ENCODE data around the gene DDRGK1. TPM values are rescaled to one million over a fixed set of nuclear protein-coding genes. Genes with fewer than 3 reads are reported as not detected.
"Not testable (repeated sequence)": the region's sequence is repeated elsewhere in the genome, so short reads cannot be mapped to it uniquely, and the experiment has no call there.

Gene DDRGK1
- polyA plus RNA-seq, 1 donor from 2014 or later = 67.6 TPM

DNA sequence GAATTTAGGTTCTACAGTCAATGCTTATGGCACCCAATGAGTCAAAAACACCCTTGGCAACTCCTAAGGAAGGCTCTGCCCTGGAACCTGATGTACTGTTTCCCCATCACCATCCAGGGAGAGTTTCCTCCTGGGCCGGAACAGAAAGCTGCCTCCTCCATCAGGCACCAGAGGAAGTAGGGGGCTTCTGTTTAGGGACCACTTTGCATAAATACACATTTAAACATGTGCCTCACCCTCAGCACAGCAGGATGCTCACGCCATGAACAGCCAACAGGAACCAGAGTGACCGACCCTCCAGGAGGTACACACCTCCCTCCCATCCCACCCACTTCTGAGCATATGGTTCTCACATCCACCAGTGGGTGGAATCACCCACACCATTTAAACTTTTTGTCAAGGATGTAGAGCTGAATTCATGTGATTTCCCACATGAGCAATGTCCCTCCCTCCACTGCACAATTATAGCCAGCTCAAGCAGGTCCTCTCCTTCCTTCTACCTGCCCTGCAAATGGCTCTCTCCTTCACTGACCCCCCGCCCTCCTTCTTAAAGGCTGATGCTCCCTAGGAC lies 14.8 kb downstream of the DDRGK1 start:
- TF ChIP-seq, protein P1, sequence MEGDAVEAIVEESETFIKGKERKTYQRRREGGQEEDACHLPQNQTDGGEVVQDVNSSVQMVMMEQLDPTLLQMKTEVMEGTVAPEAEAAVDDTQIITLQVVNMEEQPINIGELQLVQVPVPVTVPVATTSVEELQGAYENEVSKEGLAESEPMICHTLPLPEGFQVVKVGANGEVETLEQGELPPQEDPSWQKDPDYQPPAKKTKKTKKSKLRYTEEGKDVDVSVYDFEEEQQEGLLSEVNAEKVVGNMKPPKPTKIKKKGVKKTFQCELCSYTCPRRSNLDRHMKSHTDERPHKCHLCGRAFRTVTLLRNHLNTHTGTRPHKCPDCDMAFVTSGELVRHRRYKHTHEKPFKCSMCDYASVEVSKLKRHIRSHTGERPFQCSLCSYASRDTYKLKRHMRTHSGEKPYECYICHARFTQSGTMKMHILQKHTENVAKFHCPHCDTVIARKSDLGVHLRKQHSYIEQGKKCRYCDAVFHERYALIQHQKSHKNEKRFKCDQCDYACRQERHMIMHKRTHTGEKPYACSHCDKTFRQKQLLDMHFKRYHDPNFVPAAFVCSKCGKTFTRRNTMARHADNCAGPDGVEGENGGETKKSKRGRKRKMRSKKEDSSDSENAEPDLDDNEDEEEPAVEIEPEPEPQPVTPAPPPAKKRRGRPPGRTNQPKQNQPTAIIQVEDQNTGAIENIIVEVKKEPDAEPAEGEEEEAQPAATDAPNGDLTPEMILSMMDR (IDR thresholded peaks at IDR 0.05; ENCODE audit: poor library complexity, severe bottlenecking) = no peak
- TF ChIP-seq EP300 (conservative IDR thresholded peaks at IDR 0.05; ENCODE audit: poor library complexity, severe bottlenecking) (no peak), MXI1 (conservative IDR thresholded peaks at IDR 0.05; ENCODE audit: poor library complexity, severe bottlenecking) (no peak), RAD21 (conservative IDR thresholded peaks at IDR 0.05) (no peak), POLR2AphosphoS5 (IDR thresholded peaks at IDR 0.05) (no peak), TAF1 (IDR thresholded peaks at IDR 0.05; ENCODE audit: low read depth) (no peak), EZH2 (IDR thresholded peaks at IDR 0.05; ENCODE audit: borderline replicate concordance, insufficient read depth, low read length, poor library complexity, severe bottlenecking) (no peak), SMC3 (conservative IDR thresholded peaks at IDR 0.05; ENCODE audit: poor library complexity) (no peak)
- TF ChIP-seq, protein P2, sequence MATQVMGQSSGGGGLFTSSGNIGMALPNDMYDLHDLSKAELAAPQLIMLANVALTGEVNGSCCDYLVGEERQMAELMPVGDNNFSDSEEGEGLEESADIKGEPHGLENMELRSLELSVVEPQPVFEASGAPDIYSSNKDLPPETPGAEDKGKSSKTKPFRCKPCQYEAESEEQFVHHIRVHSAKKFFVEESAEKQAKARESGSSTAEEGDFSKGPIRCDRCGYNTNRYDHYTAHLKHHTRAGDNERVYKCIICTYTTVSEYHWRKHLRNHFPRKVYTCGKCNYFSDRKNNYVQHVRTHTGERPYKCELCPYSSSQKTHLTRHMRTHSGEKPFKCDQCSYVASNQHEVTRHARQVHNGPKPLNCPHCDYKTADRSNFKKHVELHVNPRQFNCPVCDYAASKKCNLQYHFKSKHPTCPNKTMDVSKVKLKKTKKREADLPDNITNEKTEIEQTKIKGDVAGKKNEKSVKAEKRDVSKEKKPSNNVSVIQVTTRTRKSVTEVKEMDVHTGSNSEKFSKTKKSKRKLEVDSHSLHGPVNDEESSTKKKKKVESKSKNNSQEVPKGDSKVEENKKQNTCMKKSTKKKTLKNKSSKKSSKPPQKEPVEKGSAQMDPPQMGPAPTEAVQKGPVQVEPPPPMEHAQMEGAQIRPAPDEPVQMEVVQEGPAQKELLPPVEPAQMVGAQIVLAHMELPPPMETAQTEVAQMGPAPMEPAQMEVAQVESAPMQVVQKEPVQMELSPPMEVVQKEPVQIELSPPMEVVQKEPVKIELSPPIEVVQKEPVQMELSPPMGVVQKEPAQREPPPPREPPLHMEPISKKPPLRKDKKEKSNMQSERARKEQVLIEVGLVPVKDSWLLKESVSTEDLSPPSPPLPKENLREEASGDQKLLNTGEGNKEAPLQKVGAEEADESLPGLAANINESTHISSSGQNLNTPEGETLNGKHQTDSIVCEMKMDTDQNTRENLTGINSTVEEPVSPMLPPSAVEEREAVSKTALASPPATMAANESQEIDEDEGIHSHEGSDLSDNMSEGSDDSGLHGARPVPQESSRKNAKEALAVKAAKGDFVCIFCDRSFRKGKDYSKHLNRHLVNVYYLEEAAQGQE (IDR thresholded peaks at IDR 0.05; ENCODE audit: borderline replicate concordance) = no peak
- no peaks in the 10 kb centered on the region for H3F3A ChIP-seq (ENCODE audit: insufficient read depth, low read length, poor library complexity, severe bottlenecking)
- H3K9ac ChIP-seq (ENCODE audit: low read length) = no peak overlapping the region
- H2AFZ ChIP-seq (ENCODE audit: low read depth, low read length) = no peak overlapping the region
- no peaks in the 10 kb centered on the region for H3K79me2 ChIP-seq (replicated peaks; ENCODE audit: insufficient read depth, low read length)
- H3K27me3 ChIP-seq (ENCODE audit: insufficient read depth, low read depth, low read length) = no peaks in the 10 kb centered on the region
- H4K20me1 ChIP-seq (ENCODE audit: insufficient read depth) = no peaks in the 10 kb centered on the region
- no peaks in the 10 kb centered on the region for H3K9me3 ChIP-seq (ENCODE audit: low read length)
- H3K27ac ChIP-seq (ENCODE audit: low read length) = no peak overlapping the region
- H3K4me2 ChIP-seq (ENCODE audit: low read length) = no peak overlapping the region
- no peaks in the 10 kb centered on the region for H3K9me2 ChIP-seq (ENCODE audit: insufficient read depth, low read length)
- no peak overlapping the region for H3K4me3 ChIP-seq (ENCODE audit: low read length)
- no peaks in the 10 kb centered on the region for H3K36me3 ChIP-seq (ENCODE audit: insufficient read depth, low read length)

DNA sequence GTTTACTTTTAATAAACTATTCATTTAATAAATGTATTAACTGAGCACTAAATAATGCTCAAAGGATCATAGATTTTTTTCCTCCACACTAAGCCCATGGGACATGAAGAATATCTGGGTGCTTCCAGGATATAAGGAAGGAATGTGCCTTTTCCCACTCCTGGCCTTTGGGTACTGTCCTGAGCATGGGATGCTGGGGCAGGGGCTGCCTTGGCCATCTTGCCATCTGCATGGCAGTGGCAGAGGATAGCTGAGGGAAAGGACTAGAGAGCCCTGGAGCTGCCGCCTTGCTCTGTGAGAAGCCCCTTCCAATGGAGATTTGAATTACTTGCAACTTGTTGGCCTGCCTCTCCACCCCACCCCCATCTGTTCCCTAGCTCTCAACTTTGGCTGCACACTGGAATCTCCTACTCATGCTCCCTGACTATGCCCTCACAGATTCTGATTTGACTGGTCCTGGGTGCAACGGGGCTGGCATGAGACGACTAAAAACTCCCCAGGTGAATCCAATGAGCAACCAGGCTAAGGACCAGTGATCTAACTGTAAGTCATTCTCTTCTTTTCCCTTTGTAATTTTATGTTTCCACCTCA lies 15.6 kb downstream of the DDRGK1 start:
- no peak overlapping the region for H2AFZ ChIP-seq (ENCODE audit: low read depth, low read length)
- H3K27me3 ChIP-seq (ENCODE audit: insufficient read depth, low read depth, low read length) = no peaks in the 10 kb centered on the region
- no peaks in the 10 kb centered on the region for H3K9me2 ChIP-seq (ENCODE audit: insufficient read depth, low read length)
- H3K27ac ChIP-seq (ENCODE audit: low read length) = no peak overlapping the region
- H3K9me3 ChIP-seq (ENCODE audit: low read length) = no peaks in the 10 kb centered on the region
- H3K4me3 ChIP-seq (ENCODE audit: low read length) = no peak overlapping the region
- H3K79me2 ChIP-seq (replicated peaks; ENCODE audit: insufficient read depth, low read length) = no peaks in the 10 kb centered on the region
- H3K36me3 ChIP-seq (ENCODE audit: insufficient read depth, low read length) = no peaks in the 10 kb centered on the region
- H3F3A ChIP-seq (ENCODE audit: insufficient read depth, low read length, poor library complexity, severe bottlenecking) = no peaks in the 10 kb centered on the region
- TF ChIP-seq, protein P1 (IDR thresholded peaks at IDR 0.05; ENCODE audit: poor library complexity, severe bottlenecking) = no peak
- TF ChIP-seq POLR2AphosphoS5 (IDR thresholded peaks at IDR 0.05) (no peak), EZH2 (IDR thresholded peaks at IDR 0.05; ENCODE audit: borderline replicate concordance, insufficient read depth, low read length, poor library complexity, severe bottlenecking) (no peak), RAD21 (conservative IDR thresholded peaks at IDR 0.05) (no peak), TAF1 (IDR thresholded peaks at IDR 0.05; ENCODE audit: low read depth) (no peak), MXI1 (conservative IDR thresholded peaks at IDR 0.05; ENCODE audit: poor library complexity, severe bottlenecking) (no peak), EP300 (conservative IDR thresholded peaks at IDR 0.05; ENCODE audit: poor library complexity, severe bottlenecking) (no peak), SMC3 (conservative IDR thresholded peaks at IDR 0.05; ENCODE audit: poor library complexity) (no peak)
- TF ChIP-seq, protein P2 (IDR thresholded peaks at IDR 0.05; ENCODE audit: borderline replicate concordance) = no peak
- no peak overlapping the region for H3K4me2 ChIP-seq (ENCODE audit: low read length)
- H4K20me1 ChIP-seq (ENCODE audit: insufficient read depth) = no peaks in the 10 kb centered on the region
- H3K9ac ChIP-seq (ENCODE audit: low read length) = no peak overlapping the region

DNA sequence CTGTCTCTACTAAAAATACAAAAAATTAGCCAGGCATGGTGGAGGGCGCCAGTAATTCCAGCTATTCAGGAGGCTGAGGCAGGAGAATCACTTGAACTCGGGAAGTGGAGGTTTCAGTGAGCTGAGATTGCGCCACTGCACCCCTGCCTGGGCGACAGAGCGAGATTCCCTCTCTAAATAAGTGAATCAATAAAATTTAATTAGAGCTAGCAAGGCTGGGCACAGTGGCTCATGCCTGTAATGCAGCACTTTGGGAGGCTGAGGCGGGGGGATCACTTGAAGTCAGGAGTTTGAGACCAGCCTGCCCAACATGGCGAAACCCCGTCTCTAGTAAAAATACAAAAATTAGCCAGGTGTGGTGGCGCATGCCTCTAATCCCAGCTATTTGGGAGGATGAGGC lies 16.6 kb downstream of the DDRGK1 start:
- H3K27ac ChIP-seq (ENCODE audit: low read length) = not testable (repeated sequence)

More for the DNA sequence above, 16.6 kb downstream of the DDRGK1 start:
- not testable (repeated sequence) for H3K9ac ChIP-seq (ENCODE audit: low read length); H3F3A ChIP-seq (ENCODE audit: insufficient read depth, low read length, poor library complexity, severe bottlenecking); H3K36me3 ChIP-seq (ENCODE audit: insufficient read depth, low read length); H3K4me3 ChIP-seq (ENCODE audit: low read length); H3K4me2 ChIP-seq (ENCODE audit: low read length); H3K79me2 ChIP-seq (replicated peaks; ENCODE audit: insufficient read depth, low read length); H3K27me3 ChIP-seq (ENCODE audit: insufficient read depth, low read depth, low read length); H4K20me1 ChIP-seq (ENCODE audit: insufficient read depth); H3K9me3 ChIP-seq (ENCODE audit: low read length); H3K9me2 ChIP-seq (ENCODE audit: insufficient read depth, low read length); H2AFZ ChIP-seq (ENCODE audit: low read depth, low read length)
